GM21528 (cell line): ENCODE data around the gene FA2H.

Source experiments
- ATAC-seq: cut with Tn5 transposase; IDR thresholded peaks from one replicate; pipeline ENCODE4 v1.9.1; 2021; ENCODE audit warnings: mild to moderate bottlenecking, moderate library complexity; ENCODE audit not compliant: unreplicated experiment, low FRiP score

FA2H gene

DNA sequence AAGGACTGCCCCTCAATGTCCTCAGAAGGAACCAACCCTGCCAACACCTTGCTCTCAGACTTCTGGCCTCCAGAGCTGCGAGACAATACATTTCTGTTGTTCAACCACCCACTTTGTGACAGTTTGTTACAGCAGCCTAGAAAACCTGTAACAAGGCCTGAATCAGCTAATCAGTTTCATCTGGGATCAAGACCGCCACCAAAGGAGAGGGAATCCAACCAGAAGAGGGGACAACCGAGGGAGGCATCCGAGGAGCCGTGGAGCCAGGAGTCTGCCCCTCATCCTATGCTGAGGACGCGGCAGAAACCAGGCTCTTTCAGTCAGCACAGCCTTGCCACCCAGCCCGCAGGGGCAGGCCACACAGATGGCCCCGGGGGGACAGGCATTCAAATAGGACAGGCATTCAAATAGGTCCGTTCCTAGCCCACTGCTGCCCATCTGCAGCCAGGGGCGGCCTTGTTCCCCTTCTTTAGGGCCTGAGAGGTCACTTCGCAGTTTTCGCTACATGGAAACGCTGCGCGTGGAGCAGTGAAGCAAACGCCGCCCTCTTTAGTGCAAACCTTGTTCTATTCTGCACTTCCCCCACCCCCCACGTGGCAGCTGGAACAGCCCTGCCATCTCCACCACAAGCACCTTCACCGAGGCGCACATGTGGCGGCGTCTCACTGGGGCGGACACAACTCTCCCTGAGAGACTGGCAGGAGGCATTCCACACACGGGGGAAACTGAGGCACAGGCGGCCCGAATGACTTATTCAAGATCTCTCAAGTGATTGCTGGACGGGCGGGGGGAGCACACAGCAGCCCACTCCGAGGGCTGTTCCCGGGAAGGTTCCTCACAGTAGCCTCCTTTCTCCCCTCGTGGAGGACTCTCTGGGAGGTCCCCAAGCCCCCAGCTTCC, 26.7 kb downstream of the FA2H start:
- ATAC-seq: no peak

DNA sequence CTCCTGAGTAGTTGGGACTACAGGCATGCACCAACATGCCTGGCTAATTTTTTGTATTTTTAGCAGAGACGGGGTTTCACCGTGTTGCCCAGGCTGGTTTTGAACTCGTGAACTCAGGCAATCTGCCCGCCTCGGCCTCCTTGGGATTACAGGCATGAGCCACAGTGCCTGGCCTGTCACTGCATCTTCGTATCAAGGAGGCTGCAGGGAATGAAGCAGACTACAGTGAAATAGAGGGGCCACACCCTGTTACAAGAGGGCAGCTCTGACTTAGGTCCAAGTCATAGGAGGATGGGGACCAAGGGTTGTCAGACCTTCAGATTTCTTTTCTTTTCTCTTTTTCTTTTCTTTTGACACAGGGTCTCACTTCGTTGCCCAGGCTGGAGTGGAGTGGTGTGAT, 28.7 kb downstream of the FA2H start:
- ATAC-seq: no peak

DNA sequence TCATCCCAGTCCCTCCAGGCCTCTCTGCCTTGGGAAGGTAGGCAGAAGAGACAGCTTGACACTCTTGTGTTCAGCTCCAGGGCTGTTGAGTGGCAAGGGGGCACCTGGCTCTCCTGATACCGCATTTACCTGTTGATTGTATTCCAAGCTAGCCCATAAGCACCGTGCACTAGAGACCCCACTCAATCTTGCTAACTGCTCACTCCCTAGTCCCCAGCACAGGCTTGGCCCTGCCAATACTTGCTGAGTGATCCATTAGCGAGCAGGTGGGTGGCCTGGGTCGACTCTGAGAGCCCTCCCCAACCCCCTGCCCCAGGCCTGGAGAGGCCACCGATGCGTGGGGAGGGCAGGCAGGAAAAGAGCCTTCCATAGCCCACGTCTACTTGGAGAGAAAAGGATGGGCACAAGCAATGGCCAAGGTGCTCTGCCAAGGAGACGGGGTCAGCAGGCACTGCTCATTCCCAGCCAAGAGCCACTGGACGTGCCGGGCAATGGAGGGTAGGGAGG, 29.5 kb downstream of the FA2H start:
- ATAC-seq: no peak

DNA sequence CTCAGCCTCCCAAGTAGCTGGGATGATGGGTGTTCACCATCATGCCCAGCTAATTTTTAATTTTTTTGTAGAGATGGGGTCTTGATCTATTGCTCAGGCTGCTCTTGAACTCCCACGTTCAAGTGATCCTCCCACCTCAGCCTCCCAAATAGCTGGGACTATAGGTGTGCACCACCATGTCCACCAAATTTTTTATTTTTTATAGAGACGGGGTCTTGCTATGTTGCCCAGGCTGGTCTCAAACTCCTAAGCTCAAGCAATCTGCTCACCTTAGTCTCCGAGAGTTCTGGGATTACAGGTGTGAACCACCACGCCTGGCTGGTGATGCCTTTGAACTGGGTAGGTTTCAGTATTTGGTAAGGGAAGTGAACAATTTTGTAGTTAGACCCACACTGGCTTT, 30.1 kb downstream of the FA2H start:
- ATAC-seq: no peak

DNA sequence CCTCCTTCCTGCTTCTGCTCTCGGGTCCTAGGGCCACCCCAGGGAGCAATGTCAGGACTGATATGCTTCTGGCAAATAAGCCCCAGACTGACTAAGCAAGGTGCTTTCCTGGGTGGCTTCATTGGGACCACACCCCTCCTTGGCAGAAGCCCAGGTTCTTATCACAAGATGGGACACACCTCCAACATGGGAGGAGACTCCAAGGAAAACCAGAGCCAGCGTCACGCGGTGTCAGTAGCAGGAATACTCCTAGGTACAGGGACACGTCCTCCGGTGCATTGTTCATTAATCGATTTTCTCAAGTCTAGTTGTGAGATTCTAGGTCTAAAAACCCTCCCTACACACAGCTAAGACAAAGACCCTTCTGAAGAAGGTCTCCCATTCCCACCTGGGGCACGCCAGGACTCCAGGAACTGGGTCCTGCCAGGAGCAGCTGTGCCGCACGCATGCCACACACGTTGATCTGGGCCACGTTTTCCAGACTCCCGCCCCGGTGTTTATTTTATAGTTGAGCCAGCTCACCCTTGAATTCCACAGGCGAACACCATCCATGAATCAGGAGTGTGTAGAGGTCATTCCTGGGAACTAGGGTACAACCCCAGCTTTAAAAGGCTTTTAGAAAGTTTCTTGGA, 30.8 kb downstream of the FA2H start:
- no peak for ATAC-seq

DNA sequence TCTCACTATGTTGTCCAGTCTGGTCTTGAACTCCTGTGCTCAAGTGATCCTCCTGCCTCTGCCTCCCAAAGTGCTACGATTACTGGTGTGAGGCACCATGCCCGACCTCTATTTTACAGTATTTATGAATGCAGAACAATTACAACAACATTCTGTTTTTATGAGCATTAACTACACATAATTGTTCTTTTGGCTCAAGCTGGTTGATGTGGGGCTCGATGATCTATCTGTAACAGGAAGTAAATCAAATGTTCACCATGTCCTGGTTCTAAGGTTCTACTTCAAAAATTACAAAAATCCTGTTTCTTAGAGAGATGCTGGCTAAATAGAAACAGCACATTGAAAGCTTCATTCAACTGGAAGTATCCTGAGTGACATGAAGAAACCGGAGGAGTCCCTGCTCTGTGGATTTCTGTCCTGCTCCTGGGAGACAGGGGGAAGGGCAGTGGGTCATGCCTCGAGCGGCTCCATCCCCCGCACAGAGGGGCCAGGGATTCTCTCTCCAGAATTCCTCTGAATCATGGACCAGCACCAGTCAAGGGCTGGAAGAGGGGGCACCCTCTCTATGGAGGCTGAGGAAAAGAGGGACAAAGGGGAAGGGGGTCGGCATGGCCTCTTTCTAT, 31.5 kb downstream of the FA2H start:
- no peak for ATAC-seq

DNA sequence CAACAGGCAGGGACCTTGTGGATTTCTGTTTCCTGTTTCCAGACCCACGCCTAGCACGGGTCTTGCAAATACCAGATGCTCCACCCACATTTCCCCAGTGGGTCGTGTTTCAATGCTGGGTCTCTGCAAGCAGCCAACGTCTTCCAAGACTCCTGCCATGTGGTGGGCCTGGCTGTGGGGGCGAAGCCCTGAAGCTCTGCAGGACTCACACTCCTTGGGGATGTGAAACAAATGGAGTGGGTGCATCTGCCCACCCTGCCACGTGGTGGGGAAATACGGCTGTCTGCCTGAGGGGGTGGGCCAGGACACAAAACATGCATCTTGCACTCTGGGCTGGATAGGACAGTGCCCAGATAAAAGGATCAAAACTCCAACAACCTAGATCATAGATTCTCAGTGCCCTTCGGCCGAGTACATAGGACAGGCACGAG, 32.6 kb downstream of the FA2H start:
- no peak for ATAC-seq

DNA sequence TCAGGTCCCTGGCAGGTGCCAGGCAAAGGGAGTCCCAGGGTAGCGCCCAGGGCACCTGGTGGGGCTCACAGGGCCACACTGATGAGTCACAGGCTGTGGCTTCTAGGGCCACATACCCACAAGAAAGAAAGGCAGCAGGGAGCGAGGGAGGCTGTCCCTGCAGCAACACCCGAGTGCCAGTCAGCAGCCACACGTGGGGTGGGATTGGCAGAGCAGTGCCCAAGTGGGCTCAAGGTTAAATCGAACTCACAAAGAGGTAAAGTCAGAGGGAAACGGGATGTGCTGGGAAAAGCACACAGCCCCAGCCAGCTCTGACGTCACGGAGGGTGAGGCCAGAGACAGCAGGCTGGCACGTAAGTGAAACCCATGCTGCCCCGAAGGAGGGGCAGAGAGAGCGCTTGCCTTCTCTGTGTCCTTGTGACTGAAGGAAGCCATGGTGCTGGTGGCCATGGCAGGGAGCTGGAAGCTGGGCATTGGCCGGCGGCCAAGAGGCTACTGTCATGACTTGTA, 33.8 kb downstream of the FA2H start:
- no peak for ATAC-seq

DNA sequence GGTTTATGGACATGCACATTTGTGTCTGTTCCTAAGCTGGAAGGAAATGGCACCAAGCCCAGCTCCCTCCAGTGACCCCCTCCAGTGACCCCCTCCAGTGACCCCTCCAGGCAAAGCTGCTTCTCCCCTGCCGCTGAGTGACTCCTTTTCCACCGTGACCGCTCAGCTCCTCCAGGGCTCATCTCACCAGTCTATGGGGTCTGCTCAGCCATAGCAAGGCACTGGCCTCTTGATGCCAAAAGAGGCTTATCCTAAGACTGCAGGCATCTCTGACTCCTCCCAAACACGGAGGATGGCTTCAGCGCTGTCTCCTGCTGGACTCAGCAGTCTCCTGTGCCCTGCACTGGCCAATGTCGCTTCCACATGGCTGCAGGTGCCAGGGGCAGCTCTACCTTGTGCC, 35.3 kb downstream of the FA2H start:
- no peak for ATAC-seq

DNA sequence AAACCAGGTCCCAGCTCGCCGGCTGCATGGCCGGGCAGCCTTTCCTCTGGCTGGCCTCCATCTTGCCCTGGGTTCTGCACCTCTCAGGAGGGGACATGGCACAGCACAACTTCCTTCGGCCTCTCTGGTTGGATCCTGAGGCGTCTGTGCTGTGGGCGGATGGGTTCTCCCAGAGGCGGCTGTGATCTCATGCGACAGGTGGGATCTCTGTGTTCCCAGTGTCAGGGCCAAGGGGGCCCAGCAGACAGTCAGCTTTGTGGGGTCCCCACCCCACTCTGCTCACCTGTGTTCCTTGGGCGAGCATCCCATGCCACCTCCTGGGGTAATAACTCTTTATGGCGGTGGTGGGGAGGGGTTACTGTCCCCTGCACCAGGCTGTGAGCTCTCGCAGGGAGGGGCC, 35.8 kb downstream of the FA2H start:
- ATAC-seq: no peak

DNA sequence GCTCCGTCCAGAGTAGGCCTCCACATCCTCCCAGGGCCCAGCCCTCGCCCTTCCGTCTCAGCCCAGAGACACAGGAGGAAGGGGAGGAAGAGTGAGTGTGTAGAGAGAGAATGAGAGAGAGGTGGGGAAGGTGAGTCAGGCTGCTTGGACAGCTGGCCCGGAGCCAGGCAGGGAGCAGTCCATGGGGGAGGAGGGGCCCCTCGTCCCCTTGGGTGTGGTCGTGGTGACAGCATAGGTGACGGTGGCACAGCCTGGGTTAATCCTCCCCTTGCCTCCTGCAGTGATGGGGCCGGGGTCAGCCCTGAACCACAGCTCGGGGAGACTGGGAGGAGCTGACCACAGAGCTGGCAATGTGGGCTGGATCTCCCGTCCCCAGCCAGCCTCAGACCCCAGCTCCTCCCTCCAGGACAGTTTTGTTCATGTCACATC, 36.5 kb downstream of the FA2H start:
- ATAC-seq: no peak

DNA sequence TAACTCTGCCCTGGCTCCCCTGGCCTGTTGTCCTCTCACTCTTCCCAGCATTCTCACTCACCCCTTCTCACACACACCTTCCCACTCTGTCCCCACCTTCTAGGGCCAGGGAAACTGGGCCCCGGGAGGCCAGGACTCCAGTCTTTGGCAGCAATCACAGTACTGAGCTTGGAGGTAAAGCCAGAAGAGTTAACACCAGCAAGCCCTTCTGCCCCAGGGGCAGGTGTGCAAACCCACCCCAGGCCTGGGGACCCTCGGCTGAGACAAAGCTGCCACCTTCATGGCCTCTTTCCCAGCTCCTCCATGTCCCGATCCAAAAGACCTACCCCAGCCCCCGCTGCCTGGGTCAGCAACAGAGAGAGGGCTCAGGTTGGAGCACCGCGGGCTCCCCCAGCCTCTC, 37.1 kb downstream of the FA2H start:
- no peak for ATAC-seq

DNA sequence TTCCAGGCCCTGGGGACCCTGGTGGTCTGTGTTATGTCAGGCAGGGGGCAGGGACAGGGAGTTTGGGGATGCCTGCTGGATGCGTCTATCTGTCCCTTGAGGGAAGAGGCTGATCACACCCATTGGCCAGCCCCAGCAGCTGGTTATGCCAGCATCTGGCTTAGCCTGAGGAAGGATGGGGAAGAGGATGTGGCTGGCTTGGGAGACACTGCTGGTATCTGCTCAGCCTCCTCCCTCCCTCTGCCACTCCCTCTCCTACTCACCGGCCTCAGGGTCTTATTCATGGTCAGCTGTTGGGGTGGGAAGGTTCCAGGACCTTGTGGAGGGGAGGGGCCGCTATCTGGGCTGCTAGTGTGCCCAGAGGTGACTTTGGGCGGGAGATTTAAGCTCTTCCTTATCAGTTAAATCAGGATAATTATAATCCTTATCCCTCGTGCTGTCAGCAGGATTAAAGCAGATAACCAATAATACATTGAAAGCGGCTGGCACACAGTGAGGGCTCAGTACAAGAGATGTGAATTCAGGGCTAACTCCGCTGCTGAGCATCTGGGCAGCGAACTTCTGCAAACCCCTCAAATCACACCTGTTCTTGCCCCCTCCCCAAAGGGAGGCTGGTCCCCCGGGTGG, 38.0 kb downstream of the FA2H start:
- ATAC-seq: no peak

DNA sequence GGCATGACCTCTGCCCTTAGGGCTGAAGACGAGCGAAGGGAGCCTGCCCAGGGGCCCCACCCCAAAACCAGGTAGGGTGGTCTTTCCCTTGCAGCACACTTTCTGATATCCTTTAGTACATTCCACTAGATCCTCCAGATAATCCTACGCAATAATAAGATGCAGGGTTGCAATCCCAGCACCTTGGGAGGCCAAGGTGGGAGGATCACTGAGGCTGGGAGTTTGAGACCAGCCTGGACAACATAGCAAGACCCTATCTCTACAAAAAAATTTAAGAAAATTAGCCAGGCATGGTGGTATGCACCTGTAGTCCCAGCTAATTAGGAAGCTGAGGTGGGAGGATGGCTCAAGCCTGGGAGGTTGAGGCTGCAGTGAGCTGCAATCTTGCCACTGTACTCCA, 39.1 kb downstream of the FA2H start:
- ATAC-seq: no peak

DNA sequence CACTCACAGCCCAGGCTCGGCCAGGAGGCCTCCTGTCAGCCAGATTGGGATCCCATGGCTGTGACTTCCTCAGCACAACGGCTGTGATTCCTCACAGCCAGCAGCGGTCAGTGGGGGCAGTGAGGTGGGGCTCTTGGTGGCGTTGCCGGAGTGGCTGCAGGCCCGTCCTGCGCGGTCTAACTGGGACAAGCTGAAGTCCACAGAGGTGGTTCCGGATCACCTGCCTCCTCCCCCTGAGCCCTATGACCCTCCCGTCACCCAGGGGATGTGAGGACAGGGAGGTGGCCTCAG, 39.5 kb downstream of the FA2H start:
- no peak for ATAC-seq

DNA sequence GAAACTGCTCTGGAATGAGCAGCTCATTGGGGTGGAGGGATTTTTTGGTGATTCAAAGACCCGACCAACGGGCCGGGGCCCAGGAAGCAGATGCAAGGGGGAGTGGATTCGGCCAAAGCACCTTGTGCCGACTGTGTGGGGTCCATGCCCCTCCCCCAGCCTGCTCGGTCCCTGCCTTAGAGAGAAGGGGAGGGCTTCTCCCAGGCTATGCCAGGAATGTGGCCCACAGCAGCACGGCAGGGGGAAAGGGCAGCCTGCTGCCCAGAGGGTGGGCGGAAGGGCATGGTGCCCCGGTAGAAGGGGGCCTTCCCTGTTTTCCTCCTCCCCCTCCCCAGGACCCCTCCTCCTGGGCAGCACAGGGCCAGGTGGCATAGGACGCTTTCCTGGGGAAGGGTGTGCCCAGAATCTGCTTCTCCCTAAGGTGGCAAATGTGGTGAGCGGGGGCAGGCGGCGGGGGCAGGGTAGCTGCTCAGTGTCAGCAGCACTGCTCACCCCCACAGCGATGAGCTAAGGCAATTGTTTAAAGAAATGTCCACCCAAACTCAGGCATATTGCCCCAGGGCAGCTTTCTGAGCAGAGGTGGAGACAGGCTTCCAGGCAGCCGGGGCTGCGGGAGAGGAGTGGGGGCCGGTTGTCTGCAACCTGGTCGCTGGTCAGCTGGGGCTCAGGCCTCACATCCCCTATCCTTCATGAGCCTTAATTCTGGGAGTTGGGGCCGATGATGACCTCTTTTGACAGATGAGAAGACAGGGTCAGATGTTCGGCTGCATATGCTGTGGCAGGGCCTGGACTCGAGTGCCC, 40.1 kb downstream of the FA2H start:
- ATAC-seq: no peak

DNA sequence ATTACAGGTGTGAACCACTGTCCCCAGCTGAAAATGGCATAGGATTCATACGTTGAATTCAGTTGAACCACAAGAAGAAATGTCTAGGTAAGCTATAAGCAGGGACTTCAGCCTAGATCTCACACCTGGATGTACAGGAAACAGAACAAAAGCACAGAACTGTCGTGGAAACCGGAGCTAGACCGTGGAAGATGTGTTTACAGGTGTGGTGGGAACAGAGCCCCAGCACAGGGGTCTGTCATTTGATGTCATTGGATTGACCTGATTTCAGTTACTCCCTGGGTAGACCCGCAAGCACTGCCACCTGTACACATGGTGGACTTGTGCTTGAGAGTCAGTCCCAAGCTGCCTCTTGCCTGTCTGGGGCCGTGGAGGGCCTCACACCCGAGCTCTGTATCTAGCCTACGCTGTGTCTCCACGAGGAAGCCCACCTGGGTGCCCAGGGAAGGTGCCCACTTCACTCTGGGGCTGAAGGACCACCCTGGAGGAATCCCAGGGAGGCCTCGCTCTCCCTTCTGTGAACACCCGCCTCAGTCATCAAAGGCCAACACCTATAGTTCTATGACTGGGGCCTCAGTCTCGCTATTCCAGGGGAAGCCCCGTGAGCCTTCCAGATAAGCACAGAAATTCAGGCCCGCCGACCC, 41.8 kb downstream of the FA2H start:
- no peak for ATAC-seq

DNA sequence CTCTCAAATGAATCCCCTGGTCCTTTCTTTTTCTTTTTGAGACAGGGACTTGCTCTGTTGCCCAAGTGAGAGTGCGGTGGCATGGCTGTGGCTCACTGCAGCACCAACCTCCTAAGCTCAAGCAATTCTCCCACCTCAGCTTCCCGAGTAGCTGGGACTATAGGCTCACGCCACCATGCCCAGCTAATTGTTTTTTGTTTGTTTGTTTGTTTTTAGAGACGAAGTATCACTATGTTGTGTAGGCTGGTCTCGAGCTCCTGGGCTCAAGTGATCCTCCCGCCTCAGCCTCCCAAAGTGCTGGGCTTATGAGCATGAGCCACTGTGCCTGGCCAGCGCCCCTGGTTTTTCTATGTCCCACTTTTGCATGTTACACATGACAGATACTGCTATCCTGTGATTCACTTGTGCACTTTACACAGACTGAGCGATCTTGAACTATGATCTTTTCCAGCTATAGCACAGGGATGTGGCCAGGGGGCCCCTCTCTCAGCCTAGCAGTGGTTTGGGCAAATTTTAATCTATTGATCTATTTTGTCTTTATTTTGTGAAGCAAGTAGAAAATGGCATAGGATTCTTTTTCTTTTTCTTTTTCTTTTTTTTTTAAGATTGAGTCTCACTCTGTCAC, 42.7 kb downstream of the FA2H start:
- ATAC-seq: no peak
